ENCODE measurements around the gene AR.

AR gene

GRCh38 chrX:67543818-67544217, at the start of gene AR:
Gene AR (plus strand): TSS chrX:67544021. CDS start chrX:67545147, 1,126 bp downstream.
- Mint-ChIP-seq H3K27ac (no peak within 1 kb of the TSS), H3K9me3 (no peaks in the 10 kb centered on the region), H3K4me1 (ENCODE audit: low read depth) (no peaks in the 10 kb centered on the region), H3K27me3 (ENCODE audit: low read depth) (peaks cover 40% of the 10 kb centered on the region), H3K36me3 (ENCODE audit: low read depth) (no peaks in the 10 kb centered on the region), H3K4me3 (no peak within 1 kb of the TSS)

- no peak overlapping the region for H3K27ac Mint-ChIP-seq
- H3K9me3 Mint-ChIP-seq = no peaks in the 10 kb centered on the region
- no peak overlapping the region for H3K4me3 Mint-ChIP-seq
- no peaks in the 10 kb centered on the region for H3K36me3 Mint-ChIP-seq (ENCODE audit: low read depth)
- H3K27me3 Mint-ChIP-seq (ENCODE audit: low read depth) = no peaks in the 10 kb centered on the region
- no peaks in the 10 kb centered on the region for H3K4me1 Mint-ChIP-seq (ENCODE audit: low read depth)
Observed at GRCh38 chrX:67500617-67501016, 43.2 kb upstream of the AR start.

GRCh38 chrX:67503004-67503403, 40.8 kb upstream of the AR start:
- Mint-ChIP-seq H3K4me3 (no peak overlapping the region), H3K27me3 (ENCODE audit: low read depth) (no peaks in the 10 kb centered on the region), H3K27ac (no peak overlapping the region), H3K36me3 (ENCODE audit: low read depth) (no peaks in the 10 kb centered on the region), H3K9me3 (no peaks in the 10 kb centered on the region), H3K4me1 (ENCODE audit: low read depth) (no peaks in the 10 kb centered on the region)

- Mint-ChIP-seq H3K9me3 (no peaks in the 10 kb centered on the region), H3K36me3 (ENCODE audit: low read depth) (no peaks in the 10 kb centered on the region), H3K4me3 (no peak overlapping the region), H3K4me1 (ENCODE audit: low read depth) (no peaks in the 10 kb centered on the region), H3K27me3 (ENCODE audit: low read depth) (no peaks in the 10 kb centered on the region), H3K27ac (no peak overlapping the region)
Observed at GRCh38 chrX:67503453-67503852, 40.4 kb upstream of the AR start.

GRCh38 chrX:67520671-67521070, 23.1 kb upstream of the AR start:
- H3K4me3 Mint-ChIP-seq = no peak overlapping the region
- no peaks in the 10 kb centered on the region for H3K27me3 Mint-ChIP-seq (ENCODE audit: low read depth)
- H3K9me3 Mint-ChIP-seq = peaks cover 8% of the 10 kb centered on the region
- no peak overlapping the region for H3K27ac Mint-ChIP-seq
- no peaks in the 10 kb centered on the region for H3K36me3 Mint-ChIP-seq (ENCODE audit: low read depth)
- H3K4me1 Mint-ChIP-seq (ENCODE audit: low read depth) = no peaks in the 10 kb centered on the region

GRCh38 chrX:67523002-67523681, 20.7 kb upstream of the AR start:
- Mint-ChIP-seq H3K27ac (no peak overlapping the region), H3K4me1 (ENCODE audit: low read depth) (no peaks in the 10 kb centered on the region), H3K9me3 (peaks cover 8% of the 10 kb centered on the region), H3K36me3 (ENCODE audit: low read depth) (no peaks in the 10 kb centered on the region), H3K4me3 (no peak overlapping the region), H3K27me3 (ENCODE audit: low read depth) (no peaks in the 10 kb centered on the region)

GRCh38 chrX:67523932-67524331, 19.9 kb upstream of the AR start:
- Mint-ChIP-seq H3K9me3 (peaks cover 8% of the 10 kb centered on the region), H3K27ac (no peak overlapping the region), H3K27me3 (ENCODE audit: low read depth) (no peaks in the 10 kb centered on the region), H3K36me3 (ENCODE audit: low read depth) (no peaks in the 10 kb centered on the region), H3K4me3 (no peak overlapping the region), H3K4me1 (ENCODE audit: low read depth) (no peaks in the 10 kb centered on the region)

GRCh38 chrX:67524428-67524827, 19.4 kb upstream of the AR start:
- Mint-ChIP-seq H3K4me1 (ENCODE audit: low read depth) (no peaks in the 10 kb centered on the region), H3K9me3 (peaks cover 8% of the 10 kb centered on the region), H3K36me3 (ENCODE audit: low read depth) (no peaks in the 10 kb centered on the region), H3K27ac (no peak overlapping the region), H3K27me3 (ENCODE audit: low read depth) (no peaks in the 10 kb centered on the region), H3K4me3 (no peak overlapping the region)

GRCh38 chrX:67524950-67525691, 18.7 kb upstream of the AR start:
- Mint-ChIP-seq H3K4me3 (no peak overlapping the region), H3K27me3 (ENCODE audit: low read depth) (no peaks in the 10 kb centered on the region), H3K9me3 (peaks cover 4% of the 10 kb centered on the region), H3K4me1 (ENCODE audit: low read depth) (no peaks in the 10 kb centered on the region), H3K27ac (no peak overlapping the region), H3K36me3 (ENCODE audit: low read depth) (no peaks in the 10 kb centered on the region)

- Mint-ChIP-seq H3K4me1 (ENCODE audit: low read depth) (no peaks in the 10 kb centered on the region), H3K27me3 (ENCODE audit: low read depth) (no peaks in the 10 kb centered on the region), H3K9me3 (no peaks in the 10 kb centered on the region), H3K27ac (no peak overlapping the region), H3K4me3 (no peak overlapping the region), H3K36me3 (ENCODE audit: low read depth) (no peaks in the 10 kb centered on the region)
Observed at GRCh38 chrX:67536564-67536963, 7.3 kb upstream of the AR start.

GRCh38 chrX:67538383-67538782, 5.4 kb upstream of the AR start:
- Mint-ChIP-seq H3K4me1 (ENCODE audit: low read depth) (no peaks in the 10 kb centered on the region), H3K4me3 (no peak overlapping the region), H3K9me3 (no peaks in the 10 kb centered on the region), H3K27ac (no peak overlapping the region), H3K27me3 (ENCODE audit: low read depth) (peaks cover 6% of the 10 kb centered on the region), H3K36me3 (ENCODE audit: low read depth) (no peaks in the 10 kb centered on the region)

GRCh38 chrX:67544281-67545035, 637 bp downstream of the AR start:
- Mint-ChIP-seq H3K4me3 (no peak overlapping the region), H3K27me3 (ENCODE audit: low read depth) (peaks cover 40% of the 10 kb centered on the region), H3K27ac (no peak overlapping the region), H3K9me3 (no peaks in the 10 kb centered on the region), H3K36me3 (ENCODE audit: low read depth) (no peaks in the 10 kb centered on the region), H3K4me1 (ENCODE audit: low read depth) (no peaks in the 10 kb centered on the region)

GRCh38 chrX:67545036-67545821, 1.4 kb downstream of the AR start:
- Mint-ChIP-seq H3K4me1 (ENCODE audit: low read depth) (no peaks in the 10 kb centered on the region), H3K4me3 (no peak overlapping the region), H3K27ac (no peak overlapping the region), H3K9me3 (no peaks in the 10 kb centered on the region), H3K27me3 (ENCODE audit: low read depth) (peaks cover 40% of the 10 kb centered on the region), H3K36me3 (ENCODE audit: low read depth) (no peaks in the 10 kb centered on the region)

- H3K4me3 Mint-ChIP-seq = no peak overlapping the region
- no peaks in the 10 kb centered on the region for H3K9me3 Mint-ChIP-seq
- peaks cover 40% of the 10 kb centered on the region for H3K27me3 Mint-ChIP-seq (ENCODE audit: low read depth)
- H3K36me3 Mint-ChIP-seq (ENCODE audit: low read depth) = no peaks in the 10 kb centered on the region
- no peak overlapping the region for H3K27ac Mint-ChIP-seq
- H3K4me1 Mint-ChIP-seq (ENCODE audit: low read depth) = no peaks in the 10 kb centered on the region
Observed at GRCh38 chrX:67545893-67546495, 2.2 kb downstream of the AR start.
